Dermis microvascular lymphatic vessel endothelial cell (primary cell): ENCODE results near the gene CRYBB1. TPM values are rescaled to one million over a fixed set of nuclear protein-coding genes. Genes with fewer than 3 reads are reported as not detected.
"Not testable (repeated sequence)": the region's sequence is repeated elsewhere in the genome, so short reads cannot be mapped to it uniquely, and the experiment has no call there.

Experiments used
- DNase-seq, 2 donors: peaks; one replicate each; pipeline versions ENCODE4 v3.0.0 to v3.0.0-alpha.2; 2010; ENCODE audit warnings: low read depth in 2 of 2
- total RNA-seq: library from RNA; depleted of rRNA; stranded (reverse); fragments of >200 nt; gene quantifications from 2 replicates; pipeline ENCODE4 v1.2.1, GENCODE V29; 2014

The CRYBB1 gene
- total RNA-seq, 1 donor from 2014 or later, result 0.13 TPM

DNA sequence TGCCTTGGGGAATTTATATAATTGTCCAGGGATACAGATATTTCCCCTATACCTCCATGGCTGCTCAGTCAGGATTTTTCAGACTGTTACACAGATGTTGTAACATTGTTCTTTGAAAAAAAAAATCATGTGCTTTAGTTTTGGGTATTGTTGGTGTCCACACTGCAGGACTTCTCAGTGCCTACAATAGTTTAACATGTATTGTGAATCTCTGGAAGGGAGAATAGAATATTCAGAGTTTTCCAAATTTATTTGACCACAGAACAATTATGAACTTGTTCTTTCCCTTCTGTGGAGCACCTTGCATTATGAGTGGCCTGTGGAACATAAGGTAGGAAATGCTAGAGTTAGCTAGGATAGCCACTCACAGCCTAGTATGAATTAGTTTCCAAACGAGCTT is 18.5 kb upstream of the CRYBB1 start:
- DNase-seq, result no peak

DNA sequence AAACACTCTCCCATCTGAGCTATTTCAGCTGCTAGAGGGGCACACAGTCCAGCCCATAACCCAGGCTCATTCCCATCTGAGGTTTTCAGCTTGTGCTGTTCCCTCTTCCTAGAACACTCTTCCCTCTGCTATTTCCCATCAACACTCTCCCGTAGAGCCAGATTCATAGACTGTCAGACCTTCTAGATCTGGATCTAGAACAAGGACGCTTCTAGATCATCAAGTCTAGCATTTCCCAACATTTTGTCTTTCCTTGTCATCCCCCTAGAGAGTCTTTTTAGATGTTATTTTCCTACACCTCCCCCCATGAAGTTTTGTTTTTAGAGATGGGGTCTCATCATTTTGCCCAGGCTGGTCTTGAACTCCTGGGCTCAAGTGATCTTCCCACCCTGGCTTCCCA is 17.3 kb upstream of the CRYBB1 start:
- DNase-seq, result no peak

DNA sequence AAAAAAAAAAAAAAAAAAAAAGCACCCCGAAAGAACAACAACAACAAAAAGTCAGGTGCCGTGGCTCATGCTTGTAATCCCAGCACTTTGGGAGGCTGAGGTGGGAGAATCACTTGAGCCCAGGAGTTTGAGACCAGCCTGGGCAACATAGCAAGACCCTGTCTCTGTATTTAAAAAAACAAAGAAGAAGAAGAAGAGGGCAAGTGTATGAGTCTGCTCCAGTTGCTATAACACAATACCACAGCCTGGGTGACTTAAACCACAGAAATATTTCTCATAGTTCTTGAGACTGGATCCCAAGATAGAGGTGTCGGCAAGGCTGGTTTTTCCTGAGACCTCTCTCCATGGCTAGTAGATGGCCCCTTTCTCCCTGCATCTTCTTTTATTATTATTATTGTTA is 16.4 kb upstream of the CRYBB1 start:
- no peak for DNase-seq

DNA sequence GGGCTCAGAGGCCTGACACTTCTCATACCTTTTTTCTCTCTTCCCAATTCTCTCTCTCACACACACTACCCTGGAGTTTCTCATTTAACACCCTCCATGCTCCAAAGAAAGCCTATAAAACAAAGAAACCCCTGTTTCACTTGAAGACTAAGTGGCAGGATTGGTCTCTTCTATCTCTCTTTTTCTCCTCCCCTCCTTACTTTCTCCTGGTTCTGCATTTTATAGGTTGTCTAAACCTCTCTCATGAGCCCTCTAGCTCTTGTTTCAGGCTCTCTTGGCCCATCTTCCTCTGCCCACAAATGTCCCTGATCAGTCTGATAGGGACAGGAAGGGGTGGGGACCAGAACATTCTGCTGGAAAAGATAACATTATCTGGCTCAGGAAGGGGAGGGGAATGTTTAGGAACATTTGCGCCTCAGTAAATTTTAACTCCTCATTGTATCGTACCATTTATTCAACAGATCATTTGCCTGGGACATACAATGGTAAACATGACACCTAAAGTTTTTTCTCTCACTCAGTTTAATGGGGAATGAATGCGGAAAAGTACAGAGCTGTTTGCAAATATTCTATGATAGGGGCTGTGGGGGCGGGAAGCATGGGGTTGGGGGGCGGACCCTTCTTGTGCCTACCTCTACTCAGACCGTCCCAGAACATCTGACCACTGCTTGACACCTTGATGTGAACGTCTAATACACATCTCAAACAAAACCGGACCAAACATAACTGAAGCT is 14.8 kb upstream of the CRYBB1 start:
- DNase-seq, result peak; percentile 85 to 94

DNA sequence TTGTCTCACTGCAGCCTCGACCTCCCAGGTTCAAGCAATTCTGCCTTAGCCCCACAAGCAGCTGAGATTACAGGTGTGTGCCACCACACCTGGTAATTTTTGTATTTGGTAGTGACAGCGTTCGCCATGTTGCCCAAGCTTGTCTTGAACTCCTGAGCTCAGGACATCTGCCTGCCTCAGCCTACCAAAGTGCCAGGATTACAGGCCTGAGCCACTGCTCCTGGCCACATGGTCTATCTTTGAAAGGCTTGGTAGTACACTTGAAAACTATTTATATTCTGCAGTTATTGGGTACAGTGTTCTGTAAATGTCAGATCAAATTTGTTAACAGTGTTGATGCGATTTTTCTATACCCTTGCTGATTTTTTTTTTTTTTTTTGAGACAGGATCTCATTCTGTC is 13.5 kb upstream of the CRYBB1 start:
- DNase-seq, result no peak

DNA sequence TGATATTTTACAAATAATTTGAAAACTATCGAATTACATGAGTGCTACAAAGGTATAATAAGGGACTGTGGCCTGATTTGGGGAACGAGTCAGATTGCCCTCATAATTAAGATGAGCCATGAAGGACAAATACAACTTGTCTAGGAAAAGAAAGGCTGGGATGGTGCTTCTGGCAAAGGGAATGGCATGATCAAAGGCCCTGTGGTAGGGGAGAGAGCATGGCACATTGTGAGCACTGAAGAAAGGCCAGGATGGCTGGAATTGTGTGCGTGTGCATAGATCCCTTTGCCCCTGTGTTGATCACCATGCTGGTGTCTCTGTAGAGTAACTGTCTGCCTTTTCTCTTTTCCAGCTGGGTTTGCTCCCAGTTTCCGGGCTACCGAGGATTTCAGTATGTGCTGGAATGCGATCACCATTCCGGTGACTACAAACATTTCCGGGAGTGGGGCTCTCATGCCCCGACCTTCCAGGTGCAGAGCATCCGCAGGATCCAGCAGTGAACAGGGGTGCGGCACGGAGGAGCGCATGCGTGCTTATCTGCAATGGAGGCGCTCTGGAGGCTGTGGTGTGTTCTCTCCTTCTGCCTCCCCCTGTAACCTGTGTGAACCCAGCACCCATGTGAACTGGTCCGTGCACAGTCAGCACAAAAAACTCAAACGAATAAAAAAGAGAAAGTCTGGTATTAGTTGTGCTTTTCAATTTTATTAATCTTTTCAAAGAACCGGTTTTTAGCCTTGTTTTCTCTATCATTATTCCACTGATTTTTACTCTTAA is 12.3 kb upstream of the CRYBB1 start:
- peak; percentile 80 to 94 for DNase-seq

DNA sequence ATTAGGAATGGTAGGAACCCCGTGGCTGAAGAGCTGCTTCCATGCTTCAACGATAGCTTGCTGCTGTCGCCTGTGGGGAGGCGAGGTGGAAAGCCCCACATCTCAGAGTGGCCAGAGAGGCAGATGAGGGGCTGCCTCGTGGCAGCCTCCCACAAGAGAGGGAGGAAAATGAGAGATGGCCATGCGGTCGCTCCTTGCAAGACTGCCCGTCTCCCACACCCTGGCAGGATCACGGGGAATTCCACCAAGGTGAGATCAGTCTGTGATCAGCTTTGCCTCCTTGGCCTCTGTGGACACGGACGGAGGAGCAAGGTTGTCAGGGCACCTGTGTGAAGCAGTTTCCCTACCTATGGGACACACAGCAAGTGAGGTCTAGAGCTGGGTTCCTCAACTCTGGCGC is 7.0 kb upstream of the CRYBB1 start:
- DNase-seq, result no peak

DNA sequence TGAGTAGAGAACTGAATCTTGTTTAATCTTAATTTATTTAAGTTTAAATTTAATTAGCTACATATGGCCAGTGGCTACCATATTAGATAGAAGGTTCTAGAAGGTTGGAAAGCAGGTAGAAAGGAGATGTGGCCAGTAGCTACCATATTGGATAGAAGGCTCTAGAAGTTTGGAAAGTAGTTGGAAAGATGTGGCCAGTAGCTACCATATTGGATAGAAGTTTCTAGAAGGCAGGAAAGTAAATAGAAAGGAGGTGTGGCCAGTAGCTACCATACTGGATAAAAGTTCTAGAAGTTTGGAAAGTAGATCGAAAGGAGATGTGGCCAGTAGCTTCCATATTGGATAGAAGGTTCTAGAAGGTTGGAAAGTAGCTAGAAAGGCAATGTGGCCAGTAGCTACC is 6.2 kb upstream of the CRYBB1 start:
- DNase-seq, result no peak

DNA sequence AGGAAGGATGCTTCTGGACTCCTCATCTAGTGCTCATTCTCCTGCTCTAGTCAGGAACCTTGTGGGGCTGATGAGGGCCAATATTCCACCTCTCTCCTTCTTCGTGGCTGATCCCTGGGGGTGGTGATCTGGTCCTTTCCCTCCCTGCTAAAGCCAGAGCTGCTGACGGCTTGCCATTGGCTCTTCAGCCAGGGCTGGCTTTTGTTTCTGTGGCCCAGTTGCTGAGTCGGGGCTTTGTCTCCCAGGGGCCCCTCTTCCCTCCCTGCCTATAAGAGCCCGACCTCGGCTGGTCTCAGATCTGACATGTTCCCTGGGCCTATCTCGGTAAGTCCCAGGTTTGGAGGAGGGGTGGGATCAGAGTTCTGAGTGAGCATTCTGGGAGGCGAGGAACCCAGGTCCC is 3.8 kb upstream of the CRYBB1 start, which contains the start of gene CRYBA4:
Gene CRYBA4, plus strand, starts transcription at position 301 of the 400 bp plus-strand sequence. CDS start 634 bp downstream, outside the sequence.
- no peak for DNase-seq

DNA sequence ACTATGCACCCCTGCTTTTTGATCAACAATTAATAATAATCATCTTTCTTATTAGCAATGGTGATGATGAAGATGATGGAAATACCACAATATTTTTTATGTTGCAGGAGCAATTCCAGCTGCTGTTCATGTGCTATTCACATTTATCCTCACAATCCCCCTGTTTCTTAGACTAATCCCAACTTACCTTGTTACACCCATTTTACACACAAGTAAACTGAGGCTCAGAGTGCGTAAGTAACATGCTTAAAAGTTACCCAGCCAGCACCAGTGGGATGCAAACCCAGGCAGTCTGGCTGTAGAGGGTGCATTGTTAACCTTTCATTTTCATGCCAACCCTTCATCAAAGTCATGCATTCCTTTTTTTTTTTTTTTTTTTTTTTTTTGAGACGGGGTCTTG is 2.4 kb upstream of the CRYBB1 start:
- no peak for DNase-seq

DNA sequence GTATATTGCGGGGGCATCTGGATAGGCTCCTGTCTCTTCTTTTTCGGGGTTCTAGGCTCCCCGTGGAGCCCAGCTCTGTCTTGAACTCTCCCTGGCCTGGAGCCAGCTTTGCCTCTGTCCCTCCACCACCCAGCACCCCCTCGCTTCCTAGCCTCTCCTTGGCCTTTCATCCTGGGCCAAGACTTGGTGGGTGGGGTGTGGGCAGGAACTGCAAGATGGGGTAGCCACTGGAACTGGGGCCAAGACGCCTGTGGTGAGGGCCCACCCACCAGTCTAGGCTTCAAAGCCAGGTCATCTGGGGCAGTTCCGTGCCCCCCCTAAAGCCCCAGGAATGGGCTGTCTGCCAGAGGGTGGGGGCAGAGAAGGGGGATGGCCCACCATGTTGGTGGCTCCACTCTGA is 1.7 kb upstream of the CRYBB1 start:
- no peak for DNase-seq

DNA sequence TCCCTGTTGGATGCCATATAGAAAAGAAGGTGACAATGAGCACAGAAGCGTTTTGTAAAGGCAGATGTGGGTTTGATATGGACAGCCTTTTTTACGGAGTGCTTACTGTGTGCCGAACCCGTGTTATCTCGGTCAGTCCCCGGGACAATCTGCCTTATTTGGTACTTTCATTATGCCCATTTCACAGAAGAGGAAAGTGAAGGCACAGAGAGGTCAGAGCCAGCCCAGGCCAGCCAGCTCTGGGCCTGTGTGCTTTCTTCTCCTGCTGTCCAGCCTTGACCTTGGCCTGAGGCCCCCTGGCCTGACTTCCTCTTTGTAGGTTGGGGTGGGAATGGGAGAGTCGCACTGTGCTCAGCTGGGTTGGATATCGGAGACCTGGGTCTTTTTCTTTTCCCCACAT is 628 bp upstream of the CRYBB1 start:
- DNase-seq, result no peak

DNA sequence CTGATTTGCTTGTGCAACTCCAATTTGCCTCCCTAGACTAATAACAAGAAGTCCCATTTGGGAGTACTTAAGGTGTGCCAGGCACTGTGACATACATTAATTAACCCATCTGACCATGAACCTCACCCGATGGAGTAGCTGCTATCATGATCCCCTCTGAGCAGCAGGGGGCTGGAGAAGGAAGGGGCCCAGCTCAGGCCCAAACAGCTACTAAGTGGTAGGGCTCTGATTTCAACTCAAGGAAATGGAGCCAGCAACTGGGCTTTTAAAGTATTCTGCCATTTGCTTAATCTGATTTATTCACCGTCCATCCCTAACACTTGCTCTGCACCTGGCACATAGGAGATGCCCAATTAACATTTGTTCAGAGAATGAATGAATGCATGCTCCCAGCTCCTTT is 1.2 kb downstream of the CRYBB1 start:
- no peak for DNase-seq

DNA sequence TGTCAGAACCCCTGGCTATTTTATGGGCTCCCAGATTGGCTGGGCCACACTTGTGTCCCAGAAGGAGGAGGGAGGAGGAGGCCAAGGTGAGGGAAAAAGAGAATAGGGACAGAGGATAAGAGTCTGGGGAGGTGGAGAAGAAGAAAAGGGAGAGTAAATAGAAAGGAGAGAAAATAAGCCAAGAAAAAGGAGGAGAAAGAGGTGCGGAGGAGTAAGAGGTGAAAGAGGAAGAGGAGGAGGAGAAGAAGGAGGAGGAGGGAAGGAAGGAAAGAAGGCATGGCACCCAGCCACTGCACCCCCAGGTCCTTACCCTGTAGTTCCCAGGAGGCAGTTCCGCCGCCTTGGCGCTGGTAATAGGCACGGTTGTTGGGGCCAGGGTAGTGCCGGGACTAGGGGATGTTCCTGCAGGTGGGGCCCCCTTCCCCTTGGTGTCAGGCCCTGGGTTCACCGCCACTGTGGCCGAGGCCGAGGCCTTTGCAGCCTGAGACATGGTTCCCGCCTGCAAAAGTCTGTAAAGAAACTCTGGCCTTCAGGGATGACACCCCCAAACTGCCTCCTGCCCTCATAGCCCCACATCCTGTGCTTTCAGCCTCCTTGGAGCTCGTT is 1.9 kb downstream of the CRYBB1 start:
- no peak for DNase-seq

DNA sequence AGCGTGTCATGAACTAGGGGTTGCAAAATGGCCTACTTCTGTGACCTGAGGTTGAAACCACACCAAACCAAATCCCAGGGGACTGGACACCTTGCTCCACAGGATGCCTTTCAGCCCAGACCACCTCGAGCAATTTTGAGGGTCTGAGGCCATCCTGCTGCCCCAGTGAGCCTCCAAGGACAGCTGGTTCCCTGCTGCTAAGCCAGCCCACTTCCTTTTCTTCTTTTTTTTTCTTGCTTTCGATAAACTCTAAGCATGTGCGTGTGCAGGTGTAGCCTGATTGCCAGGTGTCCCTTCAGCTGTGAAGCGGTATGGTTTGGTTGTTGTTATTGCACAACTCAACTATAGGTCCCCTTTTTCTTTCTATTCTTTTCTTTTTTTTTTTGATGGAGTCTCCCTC is 2.7 kb downstream of the CRYBB1 start:
- no peak for DNase-seq

DNA sequence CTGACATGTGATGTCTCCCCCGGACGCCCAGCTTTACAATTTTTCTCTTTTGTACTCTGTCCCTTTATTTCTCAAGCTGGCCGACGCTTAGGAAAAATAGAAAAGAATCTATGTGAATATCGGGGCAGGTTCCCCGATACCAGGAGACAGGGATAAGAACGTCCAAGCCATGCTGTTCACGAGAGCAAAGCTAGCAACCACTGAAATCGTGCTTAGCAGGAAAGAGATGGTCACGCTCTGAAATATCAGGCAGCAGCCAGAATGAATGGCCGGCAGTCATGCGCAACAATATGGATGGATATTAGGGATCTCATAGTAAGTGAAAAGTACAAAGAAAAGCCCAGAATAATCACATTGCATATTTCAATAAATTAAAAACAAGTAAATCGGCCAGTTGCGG is 3.5 kb downstream of the CRYBB1 start:
- no peak for DNase-seq

DNA sequence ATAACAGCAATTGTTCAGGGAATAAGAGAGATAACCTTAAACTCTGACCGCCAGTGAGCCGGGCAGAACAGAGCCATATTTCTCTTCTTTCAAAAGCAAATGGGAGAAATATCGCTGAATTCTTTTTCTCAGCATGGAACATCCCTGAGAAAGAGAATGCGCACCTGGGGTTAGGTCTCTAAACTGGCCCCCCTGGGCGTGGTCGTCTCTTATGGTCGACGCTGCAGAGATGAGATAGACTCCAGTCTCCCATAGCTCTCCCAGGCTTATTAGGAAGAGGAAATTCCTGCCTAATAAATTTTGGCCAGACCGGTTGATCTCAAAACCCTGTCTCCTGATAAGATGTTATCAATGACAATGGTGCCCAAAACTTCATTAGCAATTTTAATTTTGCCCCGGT is 4.1 kb downstream of the CRYBB1 start:
- DNase-seq, result not testable (repeated sequence)

DNA sequence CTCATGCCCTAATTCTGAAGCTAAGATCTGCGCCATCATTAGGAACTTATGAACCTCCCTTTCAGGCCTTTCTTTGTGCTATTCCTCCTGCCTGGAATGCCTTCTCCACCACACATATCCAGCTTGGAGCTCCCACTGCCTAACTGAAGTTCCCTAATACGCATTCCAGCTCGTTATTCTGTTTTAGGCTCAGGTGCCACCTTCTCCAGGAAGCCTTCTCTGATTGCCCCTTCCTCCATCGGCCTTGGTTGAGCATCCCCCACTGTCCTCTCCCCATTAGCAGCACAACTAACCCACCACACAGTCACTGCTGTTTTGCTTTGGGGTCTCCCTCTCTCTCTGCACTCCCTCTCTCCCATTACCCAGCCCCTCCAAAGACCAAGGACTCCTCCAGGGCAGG is 5.2 kb downstream of the CRYBB1 start:
- DNase-seq, result no peak

DNA sequence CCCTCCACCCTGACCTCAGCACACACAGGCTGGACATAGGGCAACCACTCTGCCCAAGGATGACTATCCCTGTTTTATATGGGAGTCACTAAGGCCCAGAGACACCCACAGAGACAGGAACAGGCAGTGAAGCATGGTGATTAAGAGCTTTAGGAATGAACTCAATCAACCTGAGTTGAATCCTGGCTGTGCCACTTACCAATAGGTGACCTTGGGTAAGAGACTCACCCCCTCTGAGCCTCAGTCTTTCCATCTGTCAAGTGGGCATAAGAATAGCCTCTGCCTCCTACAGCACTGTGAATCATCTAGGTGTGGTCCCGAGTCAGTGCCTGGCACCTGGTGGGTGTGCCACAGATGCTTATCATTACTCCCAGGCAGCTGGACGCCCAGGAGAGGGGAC is 6.8 kb downstream of the CRYBB1 start:
- no peak for DNase-seq

DNA sequence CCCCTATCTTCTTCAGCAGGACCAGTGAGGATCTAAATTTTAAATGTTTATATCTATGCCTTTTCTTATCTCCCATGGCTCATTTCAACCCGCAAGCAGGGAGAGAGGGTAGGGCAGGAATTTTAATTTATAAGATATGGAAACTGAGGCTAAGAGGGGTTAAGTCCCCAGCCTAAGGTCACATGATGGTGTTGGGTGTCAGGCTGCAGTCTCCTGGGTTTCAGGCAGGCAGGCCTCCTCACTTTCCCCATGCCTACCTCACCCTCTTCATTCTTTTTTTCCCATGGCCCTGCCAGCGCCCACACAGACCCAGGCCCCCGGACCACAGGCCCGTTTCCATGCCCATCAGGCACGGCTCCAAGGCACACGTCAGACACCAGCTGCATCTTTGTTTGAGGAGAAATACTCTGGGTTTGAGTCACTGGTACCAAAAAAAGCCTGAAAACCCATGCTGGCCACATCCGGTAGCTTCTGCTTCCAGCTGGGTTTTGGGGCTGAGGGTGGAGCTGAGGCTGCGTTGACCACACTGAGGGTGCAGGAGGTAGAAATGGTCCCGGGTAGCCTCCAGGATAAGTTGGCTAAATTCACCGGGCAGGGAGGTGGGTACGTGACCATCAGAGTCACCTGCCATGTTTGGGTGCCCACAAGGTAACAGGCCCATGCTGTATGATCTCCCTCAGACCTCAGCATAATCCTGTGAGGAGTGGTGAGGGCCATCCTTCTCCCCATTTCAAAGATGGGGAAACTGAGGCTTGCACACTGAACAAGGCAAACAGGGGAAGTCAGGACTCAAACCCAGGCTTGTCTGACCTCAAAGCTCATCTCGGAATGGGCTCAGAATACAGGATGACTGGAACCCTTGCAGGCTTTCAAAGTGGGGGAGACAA is 7.5 kb downstream of the CRYBB1 start:
- DNase-seq, result peak in 1 of 2 donors; percentile 47

DNA sequence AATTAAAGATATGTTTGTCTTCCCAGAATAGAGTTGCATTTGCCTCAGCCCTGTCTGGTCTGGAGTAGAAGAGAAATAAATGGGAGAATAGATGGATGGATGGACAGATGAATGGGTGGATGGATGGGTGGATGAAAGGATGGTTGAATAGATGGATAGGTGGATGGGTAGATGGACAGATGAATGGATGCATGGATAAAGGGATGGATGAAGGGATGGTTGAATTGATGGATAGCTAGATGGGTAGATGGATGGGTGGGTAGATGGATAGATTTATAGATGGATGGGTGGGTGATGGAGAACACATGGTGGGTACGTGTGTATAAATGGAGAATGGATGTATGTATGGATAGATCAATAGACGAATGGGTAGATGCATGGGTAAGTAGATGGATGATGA is 8.5 kb downstream of the CRYBB1 start:
- no peak for DNase-seq

DNA sequence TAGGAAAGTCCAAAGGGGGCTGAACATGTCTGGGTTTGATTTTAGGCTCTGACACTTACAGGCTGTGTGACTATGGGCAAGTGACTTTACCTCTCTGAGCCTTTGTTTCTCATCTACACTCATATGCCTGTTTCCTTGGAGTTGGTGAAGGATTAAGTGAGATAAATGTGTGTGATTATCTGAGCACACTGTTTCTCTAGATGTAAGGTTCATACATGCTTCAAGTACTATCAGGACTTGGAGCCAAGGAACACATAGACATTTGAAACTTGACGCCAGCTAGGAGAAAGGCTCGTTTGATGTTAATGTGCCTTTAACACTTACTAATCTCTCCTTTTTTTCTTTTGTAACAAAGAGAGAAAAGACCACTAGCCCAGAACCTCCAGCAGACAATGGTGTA is 9.7 kb downstream of the CRYBB1 start:
- no peak for DNase-seq
